ENCODE measurements around the gene MYL2.

MYL2 gene

DNA sequence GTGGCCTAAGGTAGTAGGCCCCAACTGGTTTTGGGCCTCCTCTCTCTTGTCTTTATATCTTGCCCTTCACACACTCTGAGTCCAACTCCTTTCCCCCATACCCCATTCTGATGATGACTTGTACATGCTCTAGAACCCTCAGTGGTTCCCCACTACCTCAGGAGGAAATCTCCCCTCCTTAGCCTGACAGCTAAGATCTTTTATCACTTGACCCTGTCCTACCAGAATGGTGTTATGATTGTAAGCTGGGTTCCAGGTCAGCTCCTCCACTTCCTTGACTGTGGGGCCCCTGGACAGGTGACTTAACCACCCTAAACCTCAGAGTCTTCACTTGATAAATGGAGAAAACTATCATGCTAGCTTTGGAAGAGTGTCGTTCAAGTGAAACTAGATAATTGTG, 9.4 kb upstream of the MYL2 start:
- DNase-seq, result no peak

DNA sequence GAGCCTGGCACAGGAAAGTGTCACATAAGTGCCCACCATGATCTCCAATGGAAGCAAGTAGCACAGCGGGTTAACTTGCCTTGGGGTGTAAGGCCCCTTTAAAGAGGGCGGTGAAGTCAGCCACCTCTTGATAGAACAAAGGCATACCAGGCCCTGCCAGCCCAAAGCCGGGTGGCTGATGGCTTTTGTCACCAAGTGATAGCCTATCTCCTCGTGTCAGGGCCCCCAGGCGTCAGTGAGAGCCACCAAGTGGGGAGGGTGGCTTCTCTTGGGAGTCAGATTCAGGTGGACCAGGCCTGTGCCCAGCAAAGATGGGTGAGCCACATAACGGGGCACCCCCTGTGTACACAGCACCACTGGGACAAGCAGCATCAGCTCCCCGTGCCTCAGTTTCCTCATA, 8.3 kb upstream of the MYL2 start:
- DNase-seq, result no peak

DNA sequence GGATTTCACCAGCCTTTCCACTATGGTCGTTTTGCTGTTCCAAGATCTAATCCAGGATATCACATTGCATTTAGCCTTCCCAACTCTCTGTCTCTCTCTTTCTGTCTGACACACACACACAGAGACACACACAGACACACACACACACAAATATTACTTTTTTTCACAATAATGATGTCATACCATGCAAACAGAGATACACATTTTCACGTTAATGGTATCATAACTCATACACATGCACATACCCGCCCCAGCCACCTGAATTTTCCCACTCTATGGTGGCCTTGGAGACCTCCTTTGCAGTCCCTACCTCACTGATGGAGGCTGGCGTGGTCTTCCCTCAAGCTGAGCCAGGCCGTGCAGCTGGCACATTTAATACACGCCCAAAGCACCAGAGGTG, 7.2 kb upstream of the MYL2 start:
- DNase-seq, result no peak

DNA sequence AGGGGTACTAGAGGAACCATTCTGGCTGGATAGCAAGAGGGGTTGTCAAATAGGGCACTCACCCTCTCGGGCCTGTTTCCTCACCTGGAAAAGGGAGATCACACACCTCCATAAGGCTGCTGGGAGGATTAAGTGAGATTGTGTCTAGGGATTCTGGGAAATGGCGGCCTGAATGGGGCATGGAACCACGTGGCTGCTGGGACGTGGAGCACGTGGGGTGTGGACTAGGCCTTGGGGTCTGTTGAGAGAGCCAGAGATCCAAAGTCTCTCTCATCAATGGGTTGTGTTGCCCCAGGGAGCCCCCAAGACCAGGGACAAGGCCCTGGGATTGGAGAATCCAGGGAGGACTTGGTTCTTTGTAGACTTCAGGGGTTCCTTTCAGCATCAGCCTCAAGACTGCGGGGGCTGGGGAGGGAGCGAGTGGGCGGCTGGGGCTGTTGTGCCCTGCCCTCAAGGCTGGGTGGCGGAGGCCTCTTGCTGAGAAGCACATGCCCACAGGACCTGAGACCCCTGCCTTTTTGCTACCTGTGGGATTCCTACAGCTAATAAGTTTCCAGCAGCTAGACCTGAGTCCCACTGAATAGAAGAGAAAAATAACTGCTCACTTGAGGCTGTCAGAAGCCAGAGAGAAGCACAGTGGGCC, 3.4 kb upstream of the MYL2 start:
- no peak for DNase-seq

DNA sequence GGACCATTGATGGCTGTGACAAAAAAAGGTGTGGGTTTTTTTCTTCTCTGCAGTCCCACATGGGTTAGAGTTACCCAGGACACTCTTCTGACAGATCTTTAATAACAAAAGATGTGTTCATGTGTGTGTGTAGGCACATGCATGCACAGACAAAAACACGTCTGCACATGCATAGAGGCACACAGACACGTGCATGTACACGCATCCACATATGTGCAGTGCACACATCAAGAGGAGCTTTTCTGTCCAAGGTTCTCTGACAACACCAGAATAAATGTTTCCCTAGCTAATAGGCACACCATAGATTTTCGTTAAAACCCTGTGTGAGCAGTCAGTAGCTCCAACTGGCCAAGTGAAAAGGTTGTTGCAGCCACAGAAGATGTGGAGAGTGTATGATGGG, 2.8 kb upstream of the MYL2 start:
- no peak for DNase-seq

DNA sequence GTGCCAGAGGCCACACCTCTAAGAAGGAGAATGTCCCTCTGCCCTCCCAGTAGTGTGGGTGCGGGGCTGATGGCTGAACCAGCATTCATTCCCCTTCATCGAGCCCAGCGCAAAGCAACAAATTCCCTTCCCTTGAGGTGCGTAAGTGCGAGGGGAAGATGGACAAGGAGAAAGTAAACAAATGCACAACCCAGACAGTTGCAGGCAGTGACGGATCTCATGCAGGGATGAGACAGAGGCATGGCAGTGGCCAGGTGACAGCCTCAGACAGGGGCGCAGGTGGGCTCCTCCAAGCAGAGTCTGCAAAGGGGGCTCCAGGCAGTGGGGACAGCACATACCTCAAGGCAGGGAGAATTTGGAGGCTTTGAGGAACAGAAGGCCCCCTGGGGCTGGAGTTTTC, 2.3 kb upstream of the MYL2 start:
- no peak for DNase-seq

DNA sequence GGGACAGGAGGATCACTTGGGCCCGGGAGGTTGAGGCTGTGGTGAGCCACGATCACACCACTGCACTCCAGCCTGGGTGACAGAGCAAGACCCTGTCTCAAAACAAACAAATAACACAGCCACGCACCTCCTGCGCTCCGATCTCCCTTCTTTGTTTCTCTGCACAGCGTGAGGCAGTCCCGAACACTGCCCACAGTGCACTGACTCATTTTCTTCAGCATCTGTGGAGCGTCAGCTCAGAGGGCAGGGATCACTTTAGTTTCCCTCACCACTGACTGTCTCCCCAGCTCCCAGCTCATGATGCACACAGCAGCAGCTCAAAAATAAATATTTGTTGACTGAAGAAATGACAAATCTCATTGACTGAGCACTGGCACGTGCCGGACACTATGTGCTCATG, 883 bp upstream of the MYL2 start:
- DNase-seq, result no peak

DNA sequence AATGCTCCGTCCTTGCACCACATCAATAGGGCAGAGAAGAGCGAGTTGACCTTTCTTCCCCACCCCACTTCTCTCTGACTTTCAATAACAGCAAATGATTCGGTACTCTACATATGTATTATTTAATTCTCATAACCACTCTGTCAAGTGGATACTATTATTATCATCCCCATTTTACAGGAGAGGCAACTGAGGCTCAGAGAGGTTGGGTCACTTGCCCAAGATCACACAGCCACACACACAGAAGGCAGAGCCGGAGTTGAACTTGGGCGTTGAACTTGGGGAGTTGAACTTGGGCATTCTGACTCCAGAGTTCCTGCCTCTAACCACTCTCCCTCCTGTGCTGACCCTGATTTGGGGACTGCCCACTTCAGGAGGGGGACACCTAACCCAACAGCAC, 659 bp downstream of the MYL2 start:
- DNase-seq, result no peak

DNA sequence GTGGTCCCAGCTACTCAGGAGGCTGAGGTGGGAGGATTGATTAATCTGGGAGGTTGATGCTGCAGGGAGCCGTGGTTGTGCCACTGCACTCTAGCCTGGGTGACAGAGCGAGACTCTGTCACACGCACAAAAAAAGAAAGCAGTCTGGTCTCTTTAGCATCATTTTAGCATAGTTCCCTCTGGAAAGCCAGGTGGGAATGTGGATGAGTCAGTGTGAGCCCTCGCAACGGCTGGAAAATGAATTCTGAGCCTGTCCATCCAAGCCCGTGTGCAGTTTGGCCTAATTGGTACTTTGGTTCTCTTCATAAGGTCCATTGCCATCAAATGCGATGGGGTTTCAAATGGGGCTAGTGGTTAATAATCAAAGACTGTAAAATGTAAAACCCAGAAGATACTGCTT, 2.4 kb downstream of the MYL2 start:
- no peak for DNase-seq

DNA sequence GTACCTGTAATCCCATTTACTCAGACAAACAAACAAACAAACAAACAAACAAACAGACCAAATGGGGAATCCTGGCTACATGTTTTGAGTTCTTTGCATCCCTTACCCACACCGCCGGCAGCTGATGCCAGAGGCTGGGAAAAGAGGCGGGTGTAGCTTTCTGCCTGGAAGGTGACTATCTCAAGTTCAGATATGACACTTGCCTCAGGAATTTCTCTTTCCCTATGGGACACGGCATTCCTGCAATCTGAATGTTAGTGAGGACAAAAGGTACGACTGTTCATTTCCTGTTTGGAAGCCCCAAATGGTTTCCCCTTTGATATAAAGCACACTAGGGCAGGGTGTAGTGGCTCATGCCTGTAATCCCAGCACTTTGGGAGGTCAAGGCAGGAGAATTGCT, 2.9 kb downstream of the MYL2 start:
- DNase-seq, result no peak

DNA sequence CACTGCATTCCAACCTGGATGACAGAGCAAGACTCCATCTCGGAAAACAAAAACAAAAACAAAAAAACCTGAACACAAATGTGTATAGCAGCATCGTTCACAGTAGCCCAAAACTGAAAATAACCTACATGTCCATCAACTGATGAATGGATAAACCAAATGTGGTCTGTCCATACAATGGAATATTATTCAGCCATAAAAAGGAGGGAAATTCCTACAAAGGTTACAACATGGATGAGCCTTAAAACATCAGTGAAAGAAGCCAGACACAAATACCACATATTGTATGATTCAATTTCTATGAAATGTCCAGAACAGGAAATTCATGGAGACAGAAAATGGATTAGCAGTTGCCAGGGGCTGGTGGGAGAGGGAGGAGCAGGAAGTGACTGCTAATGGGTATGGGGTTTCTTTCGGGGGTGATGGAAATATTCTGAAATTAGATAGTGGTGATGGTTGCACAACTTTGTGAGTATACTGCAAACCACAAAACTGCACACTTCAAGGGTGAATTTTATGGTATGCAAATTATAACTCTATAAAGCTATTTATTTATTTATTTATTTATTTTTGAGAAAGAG, 4.0 kb downstream of the MYL2 start:
- DNase-seq, result no peak

DNA sequence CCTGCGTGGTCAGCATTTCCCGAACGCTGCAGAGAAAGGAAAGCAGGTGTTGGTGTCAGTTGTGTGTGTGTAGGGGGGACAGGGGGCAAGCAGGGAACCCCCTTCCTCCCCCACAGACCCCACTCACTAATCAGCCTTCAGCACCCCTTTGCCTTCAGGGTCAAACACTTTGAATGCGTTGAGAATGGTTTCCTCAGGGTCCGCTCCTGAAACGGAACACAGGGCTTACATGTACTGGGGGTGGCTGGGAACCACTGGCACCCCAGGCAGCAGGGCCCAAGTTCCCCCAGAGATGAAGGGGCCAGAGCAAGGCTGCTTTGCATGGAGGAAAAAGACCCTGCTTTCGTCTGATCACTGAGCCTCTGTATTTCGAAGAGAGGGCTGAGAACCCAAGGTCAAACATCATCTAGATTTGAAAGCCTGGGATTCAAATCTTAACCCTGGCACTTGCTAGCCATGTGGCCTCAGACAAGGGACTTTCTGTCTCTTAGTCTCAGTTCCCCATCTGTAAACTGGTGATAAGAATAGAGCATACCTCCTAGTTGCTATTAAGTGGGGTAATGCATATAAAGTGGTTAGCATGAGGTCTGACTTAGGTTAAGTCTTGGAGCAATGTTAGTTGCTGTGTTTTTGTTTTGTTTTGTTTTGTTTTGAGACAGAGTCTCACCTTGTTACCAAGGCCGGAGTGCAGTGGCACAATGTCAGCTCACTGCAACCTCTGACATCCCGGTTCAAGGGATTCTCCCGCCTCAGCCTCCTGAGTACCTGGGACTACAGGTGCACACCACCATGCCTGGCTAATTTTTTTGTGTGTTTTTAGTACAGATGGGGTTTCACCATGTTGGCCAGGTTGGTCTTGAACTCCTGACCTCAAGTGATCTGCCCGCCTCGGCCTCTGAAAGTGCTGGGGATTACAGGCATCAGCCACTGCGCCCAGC, 7.0 kb downstream of the MYL2 start:
- no peak for DNase-seq

DNA sequence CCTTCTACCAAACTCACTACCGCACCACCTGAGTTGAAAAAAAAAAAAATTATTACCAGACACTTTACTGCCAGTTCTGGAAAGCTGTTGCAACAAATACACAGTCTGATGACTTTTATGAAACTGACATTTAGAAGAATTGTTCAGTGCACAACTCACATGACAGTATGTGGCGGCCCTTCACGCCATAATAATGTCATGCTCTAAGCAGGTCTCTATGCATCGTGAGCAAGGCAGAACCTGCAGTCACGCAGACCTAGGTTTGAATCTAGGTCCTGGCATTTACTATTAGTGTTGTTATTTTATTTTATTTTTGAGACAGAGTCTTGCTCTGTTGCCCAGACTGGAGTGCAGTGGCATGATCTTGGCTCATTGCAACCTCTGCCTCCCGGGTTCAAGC, 8.1 kb downstream of the MYL2 start:
- DNase-seq, result no peak

DNA sequence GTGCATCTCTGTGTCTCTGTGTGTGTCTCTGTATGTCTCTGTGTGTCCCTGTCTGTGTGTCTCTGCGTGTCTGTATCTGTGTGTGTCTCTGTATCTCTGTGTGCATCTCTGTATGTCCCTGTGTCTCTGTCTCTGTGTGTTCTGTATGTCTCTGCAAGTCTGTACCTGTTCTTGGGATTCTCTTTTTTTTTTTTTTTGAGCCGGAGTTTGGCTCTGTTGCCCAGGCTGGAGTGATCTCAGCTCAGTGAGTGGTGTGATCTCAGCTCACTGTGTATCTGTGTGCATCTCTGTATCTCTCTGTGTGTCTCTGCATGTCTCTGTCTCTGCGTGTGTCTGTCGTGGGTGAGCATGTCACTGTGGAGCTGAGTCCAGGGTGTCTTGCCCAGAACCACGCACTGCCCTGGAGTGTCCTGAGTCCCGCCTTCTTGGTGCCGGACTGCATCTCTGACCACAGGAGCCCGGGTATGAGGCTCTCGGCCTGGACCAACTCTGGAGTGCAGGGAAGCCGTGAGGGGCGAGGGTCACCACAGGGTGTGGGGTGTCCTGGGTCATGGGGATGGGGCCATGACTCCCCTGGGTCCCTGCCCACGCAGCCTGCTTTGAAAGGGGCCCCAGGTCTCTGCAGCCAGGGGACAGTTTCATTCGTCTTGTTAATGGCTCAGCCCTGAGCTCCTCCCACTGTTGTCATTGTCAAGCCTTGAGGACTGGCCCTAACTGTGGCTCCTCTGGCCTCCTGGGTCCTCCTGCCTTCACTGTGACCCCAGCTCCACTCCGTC, 11.8 kb downstream of the MYL2 start:
- no peak for DNase-seq

DNA sequence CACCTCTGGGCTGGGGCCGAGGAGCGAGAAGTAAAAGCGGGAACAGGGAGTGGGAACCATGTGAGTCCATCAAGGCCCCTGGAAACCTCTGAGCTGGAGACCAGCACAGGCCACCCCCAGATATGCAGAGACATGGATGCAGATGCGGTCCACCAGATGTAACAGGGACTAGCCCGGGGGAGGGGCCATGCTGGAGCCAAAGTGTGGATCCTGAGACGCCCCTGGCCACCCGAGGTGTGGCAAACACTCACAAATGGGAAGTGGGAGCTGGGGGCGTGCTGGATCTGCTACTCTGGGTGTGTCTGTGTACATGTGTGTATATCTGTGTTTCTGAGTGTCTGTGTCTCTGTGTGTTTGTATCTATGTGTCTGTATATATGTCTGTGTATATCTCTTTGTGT, 12.8 kb downstream of the MYL2 start:
- DNase-seq, result no peak

DNA sequence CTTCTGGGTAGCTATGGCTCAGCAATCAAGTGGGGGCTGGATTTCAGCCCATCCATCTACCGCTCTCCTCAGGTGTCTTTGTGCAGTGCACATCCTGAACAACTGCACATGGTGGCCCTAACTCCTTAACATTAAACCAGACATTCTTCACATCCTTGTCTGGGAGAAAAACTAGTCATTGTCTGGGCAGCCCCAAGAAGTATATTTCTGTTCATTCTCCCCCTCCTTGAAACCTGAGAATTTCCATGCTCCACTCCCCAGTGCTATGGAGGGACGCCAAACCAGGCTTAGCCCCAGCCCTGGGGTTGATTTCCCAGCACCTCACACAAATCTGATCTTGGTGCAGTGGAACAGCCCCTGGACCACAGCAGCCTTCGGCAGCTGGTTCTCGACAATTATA, 13.4 kb downstream of the MYL2 start:
- DNase-seq, result no peak

DNA sequence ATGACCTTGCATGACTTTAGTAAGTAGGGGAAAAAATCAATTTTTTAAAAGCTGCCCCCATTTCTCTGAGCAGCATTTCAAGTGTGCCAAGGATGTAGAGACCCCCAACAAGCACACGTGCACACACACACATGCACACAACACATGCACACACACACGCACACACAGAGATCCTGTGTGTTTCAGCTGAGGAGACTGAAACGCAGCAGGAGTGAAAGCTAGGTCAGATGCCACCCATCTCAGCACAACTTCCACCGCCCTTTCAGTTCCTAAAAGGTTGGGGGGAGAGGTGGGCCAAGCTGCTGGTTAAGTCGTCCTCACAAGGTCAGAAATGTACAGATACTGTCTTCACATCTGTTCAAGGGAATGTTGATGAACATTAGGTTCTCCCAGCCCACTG, 13.9 kb downstream of the MYL2 start:
- DNase-seq, result no peak

DNA sequence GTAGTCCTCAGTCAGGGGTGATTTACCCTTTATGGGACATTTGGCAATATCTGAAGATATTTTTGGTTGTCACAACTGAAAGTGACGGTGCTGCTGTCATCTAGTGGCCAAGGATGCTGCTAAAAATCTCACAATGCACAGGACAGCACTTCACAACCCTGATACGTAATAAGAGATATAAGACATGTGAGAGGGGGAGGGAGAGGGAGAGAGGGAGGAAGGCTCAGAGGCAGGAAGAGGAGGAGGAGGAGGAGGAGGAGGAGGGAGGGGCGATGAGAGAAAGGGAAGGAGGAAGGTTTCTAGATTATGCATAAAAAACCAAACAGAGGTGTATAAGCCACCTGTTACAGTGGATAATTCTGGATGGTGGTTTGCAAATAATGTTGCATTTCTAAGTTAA, 14.3 kb downstream of the MYL2 start:
- DNase-seq, result no peak

DNA sequence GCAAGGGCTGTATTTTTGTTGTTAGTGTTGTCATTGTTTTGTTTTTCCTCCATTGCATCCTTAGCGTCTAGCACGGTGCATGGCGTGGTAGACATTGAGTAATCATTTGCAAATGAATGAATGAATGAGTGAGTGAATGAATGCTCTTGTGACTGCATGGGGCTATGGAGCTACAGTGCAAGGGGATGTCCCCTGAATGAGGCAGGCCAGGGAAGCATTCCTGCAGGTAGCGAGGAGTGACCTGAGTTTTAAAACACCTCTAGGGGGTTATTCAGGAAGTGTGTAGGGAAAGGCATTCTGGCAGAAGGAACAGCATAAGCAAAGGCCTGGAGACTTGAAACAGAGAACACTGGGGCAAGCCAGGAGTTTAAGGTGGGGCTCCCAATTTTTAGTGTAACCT, 16.9 kb downstream of the MYL2 start:
- DNase-seq, result no peak

DNA sequence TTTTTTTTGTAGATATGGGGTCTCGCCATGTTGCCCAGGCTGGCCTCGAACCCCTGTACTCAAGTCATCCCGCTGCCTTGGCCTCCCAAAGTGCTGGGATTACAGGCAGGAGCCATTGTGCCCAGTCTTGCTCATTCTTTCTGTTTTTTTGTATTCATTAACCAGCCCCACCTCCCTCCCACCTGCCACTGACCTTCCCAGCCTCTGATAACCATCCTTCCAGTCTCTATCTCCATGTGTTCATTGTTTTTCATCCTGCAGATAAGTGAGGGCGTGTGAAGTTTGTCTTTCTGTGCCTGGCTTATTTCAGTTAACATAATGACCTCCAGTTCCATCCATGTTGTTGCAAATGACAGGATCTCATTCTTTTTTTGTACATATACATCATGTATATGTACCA, 19.0 kb downstream of the MYL2 start:
- DNase-seq, result no peak

DNA sequence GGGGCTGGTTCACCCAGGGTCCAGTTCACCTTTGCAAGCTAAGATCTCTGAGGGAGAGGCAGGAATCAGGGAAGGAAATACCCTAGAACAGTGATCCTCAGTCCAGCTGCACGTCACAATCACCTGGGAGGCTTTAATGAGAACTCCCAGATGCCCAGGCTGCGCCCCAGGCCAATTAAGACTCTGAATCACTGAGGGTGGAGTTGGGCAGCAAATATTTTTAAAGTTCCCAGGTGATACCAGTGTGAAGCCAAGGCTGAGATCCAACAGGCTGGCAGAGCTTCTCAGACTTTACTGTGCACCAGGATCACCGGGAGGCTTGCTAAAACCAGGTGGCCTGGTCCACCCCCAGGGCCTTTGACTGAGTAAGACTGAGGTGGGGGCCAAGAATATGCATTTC, 23.8 kb downstream of the MYL2 start:
- DNase-seq, result no peak

DNA sequence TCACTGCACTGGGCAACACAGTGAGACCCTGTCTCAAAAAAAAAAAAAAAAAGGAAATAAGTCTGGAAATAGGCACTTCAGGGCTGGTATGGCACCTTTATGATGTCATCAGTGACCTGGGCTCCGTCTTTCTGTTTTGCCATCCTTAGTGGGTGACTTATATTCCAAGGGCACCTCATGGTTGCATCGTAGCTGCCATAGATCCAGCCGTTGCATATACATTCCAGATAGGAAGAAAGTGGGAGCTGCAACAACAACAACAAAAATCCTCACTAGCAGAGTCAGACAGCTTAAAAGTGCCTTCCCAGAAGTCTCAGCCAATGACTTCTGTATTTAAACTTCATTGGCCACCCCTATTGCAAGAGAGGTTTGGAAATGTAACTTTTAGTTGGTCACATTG, 26.4 kb downstream of the MYL2 start:
- no peak for DNase-seq

DNA sequence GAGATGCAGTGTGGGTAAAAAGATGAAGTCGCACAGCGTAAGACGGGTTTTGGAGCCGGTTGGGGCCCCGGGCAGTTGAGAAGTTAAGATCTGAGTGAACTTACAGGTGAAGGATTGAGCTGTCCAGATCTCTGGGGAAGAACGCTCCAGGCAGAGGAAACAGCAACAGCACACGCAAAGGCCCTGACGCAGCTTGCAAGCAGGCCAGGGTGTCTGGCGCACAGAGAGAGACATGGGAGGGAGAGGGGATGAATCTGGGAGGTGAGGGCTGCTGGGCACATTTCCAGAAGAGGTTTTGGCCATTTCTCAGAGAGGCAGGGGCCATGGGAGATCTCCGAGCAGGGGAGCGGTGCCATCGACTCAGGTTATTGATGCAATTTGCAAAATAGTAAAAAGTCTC, 31.0 kb downstream of the MYL2 start:
- no peak for DNase-seq

All from NCI-H2029 treated with DMSO at 0.1 percent for 48 hours (cell line).